Activated gamma-delta T cell (primary cell): Measurements from ENCODE around the gene COL23A1.
"Not testable (repeated sequence)": the region's sequence is repeated elsewhere in the genome, so short reads cannot be mapped to it uniquely, and the experiment has no call there.

ENCODE experiments used
- DNase-seq: peaks from one replicate; lab custom pipeline; 2025; lab: John Stamatoyannopoulos, UW

COL23A1 gene

DNA sequence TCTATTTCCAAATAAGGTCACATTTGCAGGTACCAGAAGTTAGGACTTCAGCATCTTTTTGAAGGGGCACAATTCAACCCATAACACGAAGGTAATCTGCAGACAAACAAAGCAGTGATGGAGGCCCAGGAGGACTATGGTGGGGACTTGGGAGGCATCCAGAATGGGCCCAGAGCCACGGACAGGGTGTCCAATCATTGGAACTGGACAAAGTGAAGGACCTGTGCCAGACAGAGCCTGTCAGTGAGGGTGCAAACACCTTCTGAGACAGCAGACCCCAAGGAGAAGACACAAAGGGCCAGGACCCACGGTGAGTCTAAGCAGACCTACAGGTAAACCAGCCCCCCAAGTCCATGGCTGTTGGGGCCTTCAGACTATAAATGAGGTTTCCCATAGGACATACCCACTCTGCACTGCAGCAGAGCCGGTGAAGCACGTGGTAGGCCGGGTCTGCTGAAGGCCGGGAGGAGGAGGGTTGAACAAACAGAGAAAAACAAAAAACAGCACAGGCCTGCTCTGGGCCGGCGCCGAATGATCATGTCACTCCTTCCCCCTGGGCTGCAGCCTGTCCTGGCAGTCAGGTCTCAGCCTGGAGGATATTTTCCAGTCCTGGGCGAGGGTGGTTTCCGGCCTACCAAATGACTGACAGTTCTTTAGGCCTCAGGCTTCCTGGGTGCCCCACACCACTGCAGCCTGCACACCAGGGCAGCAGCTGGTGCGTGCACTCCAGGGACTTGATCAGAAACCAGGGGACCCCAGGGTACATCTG, 84.4 kb downstream of the COL23A1 start:
- no peak for DNase-seq

DNA sequence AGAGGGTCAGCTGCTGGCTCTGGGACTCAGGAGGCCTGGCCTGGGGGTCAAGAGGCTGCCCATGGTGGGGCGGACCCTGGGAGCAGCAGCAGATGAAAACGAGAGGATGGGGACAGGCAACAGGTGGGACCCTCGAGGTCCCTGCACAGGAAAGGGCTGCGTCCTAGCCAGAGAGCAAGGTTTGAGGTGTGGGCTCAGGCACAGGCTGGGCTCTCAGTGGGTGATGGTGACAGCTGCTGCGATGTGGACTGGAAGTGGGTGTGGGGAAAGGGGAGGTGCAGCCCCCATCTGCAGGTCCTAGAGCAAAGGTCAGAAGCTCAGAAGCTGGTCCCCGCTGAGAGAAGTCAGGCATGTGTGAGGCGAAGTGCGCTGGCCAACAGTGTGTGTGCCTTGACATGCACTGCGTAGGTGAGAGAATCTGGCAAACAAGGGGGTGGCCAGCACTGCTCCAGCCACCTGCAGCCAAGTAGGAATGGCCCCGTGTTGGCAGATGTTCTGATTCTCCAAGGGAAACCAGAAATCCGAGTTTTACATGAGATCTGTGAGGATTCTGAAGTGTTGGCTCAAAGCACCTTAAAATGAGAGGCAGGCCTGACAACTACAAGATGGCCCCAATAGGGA, 85.7 kb downstream of the COL23A1 start:
- DNase-seq: no peak

- DNase-seq: no peak
These were observed 87.6 kb downstream of the COL23A1 start for GRCh38 chr5:178502401-178503100.

DNA sequence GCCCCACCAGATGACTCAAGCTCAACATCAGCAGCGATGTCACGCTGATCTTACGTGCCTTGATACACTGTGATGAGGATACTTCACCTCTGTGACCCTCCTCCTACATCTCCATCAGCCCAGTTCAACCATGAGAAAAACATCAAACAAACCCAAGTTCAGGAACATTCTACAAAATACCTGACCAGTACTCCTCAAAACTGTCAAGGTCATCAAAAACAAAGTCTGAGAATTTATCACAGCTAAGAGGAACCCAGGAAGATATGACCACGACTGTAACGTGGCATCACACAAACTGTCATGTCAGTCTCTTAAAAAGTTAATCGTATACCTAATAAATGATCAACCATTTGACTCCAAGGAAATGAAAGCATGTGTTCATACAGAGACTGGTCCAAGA, 90.8 kb downstream of the COL23A1 start:
- DNase-seq: no peak

DNA sequence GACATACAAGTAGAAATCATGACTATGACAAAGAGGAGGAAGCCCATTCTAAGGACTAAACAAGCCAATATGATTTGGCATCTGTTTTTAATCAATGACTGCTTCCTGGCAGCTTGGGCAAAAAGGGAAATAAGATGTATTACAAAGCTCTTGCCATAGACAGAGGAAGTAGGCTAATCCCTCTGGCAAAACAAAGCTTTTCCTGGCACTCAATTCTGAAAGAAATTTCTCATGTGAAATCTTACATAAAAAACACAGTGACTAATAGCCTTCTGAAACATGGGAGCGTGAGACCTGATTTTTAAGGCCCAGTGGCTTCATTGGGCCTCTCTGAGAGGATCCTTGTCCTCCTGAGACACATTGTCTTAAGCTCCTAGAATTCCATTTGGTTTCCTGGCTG, 93.6 kb downstream of the COL23A1 start:
- DNase-seq: no peak

DNA sequence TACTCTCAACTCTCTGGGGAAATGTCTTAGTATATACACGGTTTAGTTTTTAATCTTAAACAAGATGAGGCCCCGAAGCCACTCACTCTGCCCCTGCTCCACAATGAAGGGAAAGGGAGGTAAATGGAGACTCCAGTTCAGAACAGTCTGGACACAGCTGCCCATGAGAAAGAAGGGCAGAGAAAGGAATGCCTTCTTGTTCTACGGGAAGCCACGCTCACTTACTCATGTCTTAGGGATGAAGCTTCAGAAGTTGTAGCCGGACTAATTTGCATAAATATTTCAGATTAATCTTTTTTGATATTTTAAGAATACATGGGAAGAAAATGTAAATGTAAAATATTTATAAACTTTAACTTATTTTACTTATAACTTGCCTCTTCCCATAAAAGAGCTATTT, 94.0 kb downstream of the COL23A1 start:
- DNase-seq: no peak

DNA sequence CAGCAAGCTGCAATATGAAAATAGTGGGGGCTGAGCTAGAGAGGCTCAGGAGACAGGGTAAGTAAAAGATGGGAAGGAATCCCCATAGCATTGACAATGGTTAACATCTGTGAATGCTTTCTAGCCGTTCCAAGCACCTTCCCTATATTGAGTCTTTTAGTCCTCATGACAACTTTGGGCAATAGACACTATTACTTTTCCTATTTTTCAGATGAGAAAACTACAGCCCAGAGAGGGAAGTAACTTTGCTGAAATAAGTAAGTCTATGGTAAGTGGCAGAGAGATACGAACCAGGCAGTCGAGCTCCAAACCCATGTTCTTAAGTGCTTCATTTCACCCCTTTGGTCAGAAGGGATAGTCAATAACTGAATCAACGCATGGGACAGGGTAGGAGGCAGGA, 94.5 kb downstream of the COL23A1 start:
- no peak for DNase-seq

DNA sequence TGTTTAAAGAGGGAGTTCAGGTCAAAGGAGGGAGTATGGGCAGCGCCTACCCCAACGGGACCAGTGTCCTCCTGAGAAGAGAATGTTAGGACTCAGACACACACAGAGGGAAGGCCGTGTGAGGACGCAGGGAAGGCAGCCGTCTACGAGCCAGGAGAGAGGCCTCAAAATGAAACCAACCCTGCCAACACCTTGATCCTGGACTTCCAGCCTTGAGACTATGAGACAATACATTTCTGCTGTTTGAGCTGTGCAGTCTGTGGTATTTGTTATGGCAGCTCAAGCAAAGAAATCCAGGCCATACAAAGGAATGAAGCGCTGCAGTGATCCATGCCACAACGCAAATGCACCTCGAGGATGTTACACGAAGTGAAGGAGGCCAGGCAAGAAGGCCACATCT, 97.9 kb downstream of the COL23A1 start:
- no peak for DNase-seq

DNA sequence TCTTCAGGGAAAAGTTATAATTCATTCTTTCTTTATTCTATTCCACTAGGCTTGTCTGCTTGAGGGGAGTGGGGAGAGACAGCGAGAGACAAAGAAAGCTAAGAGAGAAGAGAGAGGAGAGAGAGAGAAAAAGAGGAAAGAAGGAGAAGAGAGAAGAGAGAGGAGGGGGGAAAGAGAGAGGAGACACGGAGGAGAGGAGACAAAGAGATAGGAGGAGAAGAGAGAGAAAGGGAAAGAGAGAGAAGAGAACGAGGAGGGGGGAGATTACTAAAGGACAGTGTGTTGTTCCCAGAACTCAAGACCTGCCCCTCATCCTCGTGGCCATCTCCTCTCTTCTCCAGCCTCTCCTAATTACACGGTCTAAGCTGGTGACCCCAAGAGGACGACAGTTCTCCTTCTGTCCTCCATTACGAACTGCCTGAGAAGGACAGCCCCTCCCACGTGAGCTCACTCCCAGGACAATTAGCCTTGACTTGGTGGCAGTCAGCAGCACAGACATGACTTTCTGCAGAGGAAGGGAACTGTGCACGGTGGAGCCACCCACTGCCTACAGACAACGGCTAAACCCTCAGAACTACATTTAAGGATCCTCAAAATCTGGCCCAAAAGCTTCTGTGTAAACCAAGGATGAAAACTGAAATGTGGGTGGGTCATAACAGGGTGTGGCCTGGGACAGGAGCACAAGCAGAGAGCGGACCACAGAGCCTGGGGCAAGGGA, 99.1 kb downstream of the COL23A1 start:
- DNase-seq: no peak

GRCh38 chr5:178489271-178489976, 100.8 kb downstream of the COL23A1 start:
- no peak for DNase-seq

GRCh38 chr5:178488696-178489095, 101.5 kb downstream of the COL23A1 start:
- no peak for DNase-seq

DNA sequence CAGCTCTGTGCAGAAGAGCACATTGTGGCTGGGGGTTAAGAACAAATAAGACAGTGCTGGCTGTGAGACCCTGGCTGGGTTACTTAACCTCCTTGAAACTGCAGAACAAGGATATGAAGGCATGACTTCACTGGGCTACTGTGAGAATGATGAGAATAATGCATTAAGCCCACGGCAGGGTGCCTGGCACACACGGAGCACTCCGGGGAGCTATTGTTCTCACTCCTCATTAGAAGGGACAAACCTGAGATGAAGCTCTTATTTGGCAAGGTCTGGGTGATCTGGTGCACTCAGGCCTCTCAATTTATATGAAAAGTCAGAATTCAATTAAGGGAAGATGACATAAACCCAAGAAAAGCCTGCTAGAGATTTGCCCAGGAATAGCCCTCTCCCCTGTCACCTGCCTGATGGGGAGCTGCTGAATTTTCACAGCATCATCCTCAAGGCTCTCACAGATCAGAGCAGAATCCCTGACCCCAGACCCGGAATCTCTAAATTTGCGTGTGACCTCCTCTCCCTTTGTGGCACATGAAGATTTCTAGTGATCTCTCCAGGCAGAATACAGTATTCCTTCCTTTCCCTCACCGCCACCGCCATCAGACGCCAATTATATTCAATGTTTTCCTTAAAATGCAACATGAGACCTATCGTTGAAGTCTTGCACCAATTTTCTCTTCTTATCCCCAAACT, 102.1 kb downstream of the COL23A1 start:
- no peak for DNase-seq

DNA sequence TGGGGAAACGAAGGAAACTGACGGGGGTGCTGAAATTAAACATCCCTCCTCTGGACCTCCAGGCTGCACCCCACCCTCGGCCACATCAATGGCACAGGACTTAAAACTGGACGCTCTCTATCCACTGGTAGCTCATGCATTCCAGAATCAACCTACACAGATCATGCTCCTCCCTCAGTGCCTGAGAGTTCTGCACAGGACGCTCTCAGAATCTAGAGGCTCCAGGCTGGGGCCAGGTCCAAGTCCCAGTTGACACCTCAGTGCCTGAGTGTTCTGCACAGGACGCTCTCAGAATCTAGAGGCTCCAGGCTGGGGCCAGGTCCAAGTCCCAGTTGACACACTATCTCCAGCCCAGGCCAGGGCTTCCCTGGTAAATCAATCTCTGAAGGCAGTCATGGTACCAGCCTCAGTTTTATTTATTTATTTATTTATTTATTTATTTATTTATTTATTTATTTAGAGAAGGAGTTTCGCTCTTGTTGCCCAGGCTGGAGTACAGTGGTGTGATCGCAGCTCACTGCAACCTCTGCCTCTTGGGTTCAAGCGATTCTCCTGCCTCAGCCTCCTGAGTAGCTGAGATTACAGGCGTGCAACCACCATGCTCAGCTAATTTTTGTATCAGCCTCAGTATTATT, 103.2 kb downstream of the COL23A1 start:
- not testable (repeated sequence) for DNase-seq

DNA sequence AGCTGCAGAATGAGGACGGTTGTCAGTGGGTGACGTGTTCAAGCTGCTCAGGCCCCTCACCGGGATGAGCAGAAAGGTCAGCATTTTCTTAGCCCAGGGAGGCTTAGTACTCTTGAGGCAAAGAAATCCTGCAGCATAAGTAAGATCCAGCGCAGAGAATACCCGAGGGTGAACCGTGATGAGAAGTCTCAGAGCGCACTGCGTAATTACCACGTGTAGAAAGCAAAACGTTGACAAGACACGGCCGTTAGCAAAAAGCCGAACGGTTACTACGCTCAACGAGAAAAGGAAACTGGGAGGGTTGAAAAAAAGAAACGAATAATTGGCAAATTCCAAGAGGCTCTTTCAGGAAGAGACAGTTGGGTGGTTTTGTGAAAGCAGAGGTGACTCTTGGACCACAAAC, 104.0 kb downstream of the COL23A1 start:
- no peak for DNase-seq

- no peak for DNase-seq
These were observed 106.6 kb downstream of the COL23A1 start for GRCh38 chr5:178483620-178484019.

GRCh38 chr5:178479261-178479660, 110.9 kb downstream of the COL23A1 start:
- DNase-seq: no peak

DNA sequence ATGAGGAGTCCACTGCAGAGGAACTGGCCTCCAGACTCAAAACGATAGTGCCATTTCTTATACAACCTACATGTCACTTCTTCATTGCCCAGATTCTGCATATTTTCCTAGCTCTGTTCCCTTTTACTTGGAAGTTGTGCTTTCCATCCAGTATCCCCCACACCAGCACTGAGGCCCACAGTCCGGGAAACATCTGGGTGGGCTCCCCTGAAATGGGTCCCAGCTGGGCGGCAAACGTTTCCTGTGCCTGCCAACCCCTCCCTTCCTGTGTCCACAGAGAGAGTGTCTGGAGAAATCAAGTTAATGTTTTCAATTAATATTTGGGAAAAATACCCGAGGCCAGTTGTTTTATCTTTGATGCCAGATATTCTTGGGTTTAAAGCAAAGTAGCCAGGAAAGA, 111.8 kb downstream of the COL23A1 start:
- DNase-seq: no peak

GRCh38 chr5:178477802-178478201, 112.4 kb downstream of the COL23A1 start:
- DNase-seq: no peak

GRCh38 chr5:178476972-178477754, 113.0 kb downstream of the COL23A1 start:
- DNase-seq: no peak

GRCh38 chr5:178476531-178476930, 113.7 kb downstream of the COL23A1 start:
- no peak for DNase-seq
